ENCODE results near the gene KDM8.

GRCh38 chr16:27209591-27209990, 6.3 kb downstream of the KDM8 start:
- TF ChIP-seq EZH2phosphoT487 (IDR thresholded peaks at IDR 0.05; ENCODE audit: borderline replicate concordance, low read length) (no peak), CTCF (conservative IDR thresholded peaks at IDR 0.05; ENCODE audit: low read depth, low read length) (no peak), EZH2 (IDR thresholded peaks at IDR 0.05; ENCODE audit: low read length, unreplicated experiment) (no peak)
